Brain pericyte (primary cell): ENCODE data around the gene ANKFN1.

ENCODE experiments used
- DNase-seq: peaks from one replicate; pipeline ENCODE4 v3.0.0-alpha.2; 2012; ENCODE audit warnings: low read depth, low spot score

ANKFN1 gene, protein sequence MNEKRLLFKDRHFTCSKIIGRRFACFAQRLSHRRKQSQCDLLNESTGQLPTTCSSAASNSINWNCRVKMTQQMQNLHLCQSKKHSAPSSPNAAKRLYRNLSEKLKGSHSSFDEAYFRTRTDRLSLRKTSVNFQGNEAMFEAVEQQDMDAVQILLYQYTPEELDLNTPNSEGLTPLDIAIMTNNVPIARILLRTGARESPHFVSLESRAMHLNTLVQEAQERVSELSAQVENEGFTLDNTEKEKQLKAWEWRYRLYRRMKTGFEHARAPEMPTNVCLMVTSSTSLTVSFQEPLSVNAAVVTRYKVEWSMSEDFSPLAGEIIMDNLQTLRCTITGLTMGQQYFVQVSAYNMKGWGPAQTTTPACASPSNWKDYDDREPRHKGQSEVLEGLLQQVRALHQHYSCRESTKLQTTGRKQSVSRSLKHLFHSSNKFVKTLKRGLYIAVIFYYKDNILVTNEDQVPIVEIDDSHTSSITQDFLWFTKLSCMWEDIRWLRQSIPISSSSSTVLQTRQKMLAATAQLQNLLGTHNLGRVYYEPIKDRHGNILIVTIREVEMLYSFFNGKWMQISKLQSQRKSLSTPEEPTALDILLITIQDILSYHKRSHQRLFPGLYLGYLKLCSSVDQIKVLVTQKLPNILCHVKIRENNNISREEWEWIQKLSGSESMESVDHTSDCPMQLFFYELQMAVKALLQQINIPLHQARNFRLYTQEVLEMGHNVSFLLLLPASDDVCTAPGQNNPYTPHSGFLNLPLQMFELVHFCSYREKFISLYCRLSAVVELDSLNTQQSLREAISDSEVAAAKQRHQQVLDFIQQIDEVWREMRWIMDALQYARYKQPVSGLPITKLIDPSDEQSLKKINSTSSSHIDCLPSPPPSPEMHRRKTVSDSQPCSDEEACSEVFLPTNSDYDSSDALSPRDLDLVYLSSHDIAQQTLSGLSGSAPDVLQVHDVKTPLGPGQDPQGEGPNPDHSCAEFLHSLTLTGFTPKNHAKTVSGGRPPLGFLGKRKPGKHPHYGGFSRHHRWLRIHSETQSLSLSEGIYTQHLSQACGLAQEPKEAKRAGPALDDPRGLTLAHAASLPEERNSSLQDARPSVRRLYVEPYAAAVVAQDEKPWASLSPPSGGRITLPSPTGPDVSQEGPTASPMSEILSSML

DNA sequence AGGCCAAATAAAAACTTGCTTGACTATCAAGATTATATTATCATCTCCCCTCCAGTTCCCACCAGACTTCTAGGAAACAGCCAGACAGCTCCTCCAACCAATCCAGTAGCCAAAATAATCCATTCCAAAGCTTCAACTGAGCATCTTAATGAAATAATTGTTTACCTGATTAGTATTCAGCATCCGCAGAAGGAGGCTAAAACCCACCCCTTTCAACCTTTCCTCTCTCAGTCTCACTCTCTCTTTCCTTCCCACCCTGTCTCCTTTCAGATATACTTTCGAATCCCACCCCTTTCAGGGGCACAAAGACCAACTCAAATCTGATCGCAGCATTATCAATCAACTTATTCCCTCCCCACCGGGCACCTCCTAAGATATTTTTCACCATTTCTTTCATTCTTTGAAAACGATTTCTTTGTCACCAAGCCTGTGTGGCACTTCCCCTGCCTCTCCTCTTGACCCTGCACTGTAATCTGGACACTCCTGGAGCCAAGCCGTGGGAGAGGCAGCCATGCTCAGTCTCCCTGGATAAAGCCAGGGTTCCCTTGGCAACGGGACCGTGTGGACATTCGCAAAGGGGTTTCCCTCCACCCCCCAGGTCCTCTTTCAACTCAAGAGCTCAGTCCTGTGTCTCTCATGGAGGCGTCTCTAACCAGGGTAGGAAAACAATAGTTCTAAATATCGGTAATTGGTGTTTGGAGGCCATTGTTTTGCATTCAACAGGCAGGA lies at the start of gene ANKFN1:
TSS of gene ANKFN1 (plus strand) at position 602 of the 729 bp plus-strand sequence. CDS start 59,193 bp downstream, outside the sequence.
- no peak for DNase-seq

DNA sequence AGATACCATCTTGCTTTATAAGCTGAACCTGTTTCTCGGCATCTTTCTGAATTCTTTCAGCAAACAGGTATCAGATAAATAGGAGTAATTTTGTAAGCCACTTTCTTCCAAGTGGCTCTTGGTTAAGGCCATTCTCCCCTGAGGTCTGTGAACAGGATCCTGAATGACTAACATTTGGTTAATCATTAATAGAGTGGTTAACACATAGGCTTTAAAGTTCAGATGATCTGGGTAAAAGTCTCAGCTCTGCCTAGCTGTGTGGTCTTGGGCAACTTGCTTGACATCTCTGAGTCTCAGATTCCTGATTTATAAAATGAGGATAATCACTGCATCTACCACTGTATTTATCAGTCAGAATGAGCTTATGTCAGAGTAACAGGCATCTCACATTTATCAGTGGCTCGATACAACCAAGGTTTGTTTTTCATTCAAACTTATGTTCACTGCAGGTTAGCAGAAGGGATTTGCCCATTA lies 44.4 kb upstream of the ANKFN1 start:
- no peak for DNase-seq

DNA sequence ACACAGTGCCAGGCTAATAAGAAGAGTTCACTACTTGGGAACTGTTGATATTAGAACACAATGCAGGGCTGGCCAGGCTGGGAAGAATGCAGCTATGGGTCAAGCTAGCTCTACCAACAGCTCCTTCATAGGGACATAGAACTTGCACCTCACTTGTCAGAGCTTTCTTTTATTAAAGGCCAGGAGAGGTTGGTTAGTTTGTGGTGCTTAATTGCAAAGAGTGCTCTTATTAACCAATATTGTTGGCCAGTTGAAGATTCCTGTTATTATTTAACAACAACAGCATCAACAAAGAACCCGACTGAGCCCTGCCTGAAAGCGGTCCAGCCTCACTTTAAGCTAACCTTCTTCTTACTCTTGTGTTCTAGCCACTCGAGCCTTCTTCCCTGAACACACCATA lies 43.4 kb upstream of the ANKFN1 start:
- no peak for DNase-seq

DNA sequence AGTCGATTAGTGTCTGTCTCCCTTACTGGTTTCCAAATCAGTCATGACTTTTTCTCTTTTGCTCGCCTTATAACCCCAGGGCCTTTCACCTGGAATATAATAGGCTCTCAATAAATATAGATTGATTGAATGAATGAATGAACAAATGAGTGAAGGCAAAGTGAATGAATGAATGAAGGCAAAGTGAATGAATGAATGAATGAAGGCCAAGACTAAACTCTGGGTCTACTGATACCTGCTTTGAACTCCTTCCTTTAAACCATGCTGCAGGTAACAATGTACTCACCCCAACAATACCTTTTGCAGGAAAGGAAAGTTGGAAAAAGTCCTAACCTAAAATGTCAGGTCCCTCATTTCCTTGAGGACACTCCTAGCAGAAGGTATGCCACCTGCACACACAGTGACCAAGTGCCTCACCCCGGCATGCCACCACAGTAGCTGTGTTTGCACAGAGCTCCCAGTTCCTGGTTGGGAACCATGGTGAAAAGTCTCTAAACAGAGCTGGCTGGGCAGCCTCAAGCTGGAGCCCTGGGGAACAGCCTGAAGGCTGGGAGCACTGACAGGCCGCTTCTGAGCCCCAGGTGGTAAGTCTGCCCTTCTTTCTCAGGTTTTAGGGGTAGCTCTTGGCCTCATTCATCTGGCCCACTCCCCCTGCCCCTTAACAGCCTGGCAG lies 42.7 kb upstream of the ANKFN1 start:
- no peak for DNase-seq

DNA sequence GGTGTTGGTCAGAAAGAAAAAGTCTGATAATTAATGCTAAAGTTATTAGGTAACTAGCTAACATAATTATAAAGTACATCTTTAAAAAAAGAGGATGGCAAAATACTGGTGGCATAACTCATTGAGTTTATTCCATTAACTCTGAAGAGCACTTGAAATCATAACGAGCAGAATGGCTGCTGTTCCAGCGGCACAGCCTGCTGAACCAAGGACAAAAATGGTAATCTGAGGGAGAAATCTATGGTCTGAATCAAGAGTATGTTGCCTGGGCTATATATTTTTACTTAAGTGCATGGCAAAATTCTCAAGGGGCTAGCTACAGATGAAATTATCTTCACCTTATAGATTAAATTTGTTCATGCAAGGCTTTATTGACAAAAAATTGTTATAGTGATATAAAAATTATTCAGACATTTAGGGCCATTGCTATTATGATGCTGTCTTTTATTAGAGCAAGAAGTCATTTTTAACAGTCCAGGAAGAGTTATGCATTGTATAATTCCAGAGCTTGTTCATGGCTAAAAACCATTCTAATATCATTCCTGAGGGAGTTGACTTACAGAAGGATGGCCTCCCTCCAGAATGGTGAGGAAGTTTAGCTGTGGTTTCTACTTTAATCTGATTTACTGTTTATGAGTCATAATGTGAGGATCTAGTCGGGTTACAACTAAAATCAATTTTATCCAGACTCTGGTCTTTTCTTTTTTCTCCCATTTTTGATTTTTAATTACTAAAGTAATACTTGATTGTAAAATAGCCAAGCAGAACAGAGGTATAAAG lies 41.4 kb upstream of the ANKFN1 start:
- DNase-seq = no peak

DNA sequence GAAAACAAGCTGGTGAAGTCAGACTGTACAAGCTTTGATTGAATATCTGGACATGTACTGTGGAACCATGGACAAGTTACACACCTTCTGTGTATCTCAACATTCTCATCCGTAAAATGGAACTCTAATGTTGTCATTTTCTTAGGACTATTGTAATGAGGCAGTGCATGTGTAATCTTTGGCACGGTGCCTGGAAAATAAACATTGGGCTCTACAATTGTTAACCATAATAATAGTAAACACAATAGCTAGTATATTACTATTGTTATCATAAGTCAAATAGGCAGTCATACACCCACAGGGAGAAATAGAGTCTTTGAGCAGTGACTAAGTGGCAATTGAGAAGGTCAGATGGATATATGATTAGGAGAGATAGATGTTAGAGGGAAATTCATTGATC lies 39.8 kb upstream of the ANKFN1 start:
- no peak for DNase-seq

DNA sequence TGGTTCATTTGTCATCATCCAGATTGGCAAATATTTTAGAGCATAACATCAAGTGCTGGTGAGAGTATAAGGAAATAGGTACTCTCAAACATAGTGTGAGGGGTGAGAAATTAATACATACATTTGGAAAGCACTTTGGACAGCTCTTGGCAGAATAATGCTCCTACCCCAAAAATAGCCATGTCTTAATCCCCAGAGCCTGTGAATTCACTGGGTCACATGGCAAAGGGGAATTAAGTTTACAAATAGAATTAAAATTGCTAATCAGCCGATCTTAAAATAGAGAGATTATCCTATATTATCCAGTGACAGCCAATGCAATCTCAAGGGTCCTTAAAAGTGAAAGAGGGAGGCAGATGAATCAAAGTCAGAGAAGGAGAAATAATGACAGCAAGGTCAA lies 38.8 kb upstream of the ANKFN1 start:
- no peak for DNase-seq

DNA sequence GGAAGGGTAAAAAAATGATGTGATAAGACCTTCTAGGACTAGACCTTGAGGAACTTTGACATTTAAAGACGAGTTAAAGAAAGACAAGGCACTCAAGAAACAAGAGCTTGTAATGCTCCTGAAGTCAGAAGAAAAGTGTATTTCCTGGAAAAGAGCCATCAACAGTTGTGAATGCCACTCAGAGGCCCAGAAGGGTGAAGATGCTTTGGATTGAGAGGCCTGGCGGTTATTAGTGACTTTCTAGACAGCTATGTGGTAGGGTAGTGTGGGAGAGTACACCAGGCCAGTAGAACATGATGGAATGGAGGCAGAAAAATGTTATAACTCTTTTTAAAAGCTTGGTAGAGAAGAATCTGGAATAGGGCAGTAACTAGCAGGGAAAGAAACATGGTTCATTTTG lies 34.1 kb upstream of the ANKFN1 start:
- DNase-seq = no peak

DNA sequence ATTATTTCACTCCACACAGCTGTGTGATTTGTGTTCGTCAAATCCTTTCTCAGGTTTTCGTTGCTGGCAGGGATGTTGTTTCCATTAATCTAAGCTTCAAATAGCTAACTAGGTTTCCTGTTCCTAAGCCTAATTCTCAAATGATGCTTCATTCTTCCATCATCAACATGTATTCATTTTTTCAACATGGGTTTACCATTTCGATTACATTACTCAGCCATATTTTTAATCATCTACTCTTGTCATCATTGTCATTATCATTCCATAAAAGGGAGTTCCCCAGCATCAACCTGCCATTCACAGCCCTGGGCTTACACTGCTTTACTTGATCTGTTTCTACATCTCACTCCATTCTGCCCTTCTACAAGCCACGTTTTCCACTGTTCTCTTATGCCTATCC lies 33.3 kb upstream of the ANKFN1 start:
- DNase-seq = no peak

DNA sequence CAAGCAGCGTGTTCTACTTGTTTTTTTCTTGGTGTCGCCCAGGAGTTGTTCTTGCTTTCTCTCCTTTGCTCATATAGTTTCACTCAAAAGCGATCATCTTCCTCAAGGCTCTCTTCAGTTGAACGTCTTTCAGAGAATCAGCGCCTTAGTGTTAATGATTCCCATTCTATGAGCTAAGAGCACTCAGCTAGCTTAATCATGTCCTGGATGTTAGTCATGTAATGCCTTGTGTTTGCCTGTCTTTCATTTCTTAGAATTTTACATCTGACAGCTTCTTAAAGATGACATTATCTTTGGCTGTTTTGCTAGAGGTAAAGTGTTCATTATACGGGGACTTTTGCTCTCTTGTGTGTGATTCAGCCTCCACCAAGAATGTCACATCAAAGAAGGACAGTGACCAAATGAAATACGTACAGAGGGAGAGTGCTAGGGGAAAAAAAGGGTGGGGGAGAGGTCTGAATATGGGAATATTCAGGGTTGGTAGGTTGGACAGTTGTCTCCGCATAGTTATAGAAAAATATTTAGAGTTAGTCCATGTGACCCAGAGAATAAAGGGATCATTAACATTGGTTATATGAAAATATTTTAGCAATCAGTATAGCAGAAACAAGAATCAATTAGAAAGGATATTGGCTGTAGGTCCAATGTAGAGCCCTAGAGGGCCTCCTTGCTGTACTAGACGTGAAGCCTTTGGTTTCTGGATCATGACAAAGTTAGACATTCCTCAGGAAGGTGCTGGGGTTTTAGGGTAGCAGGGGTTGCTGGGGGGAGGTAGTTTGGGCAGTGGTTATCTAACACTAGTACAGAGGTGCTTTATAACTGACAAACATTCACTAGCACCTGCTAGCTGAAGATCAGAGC lies 31.9 kb upstream of the ANKFN1 start:
- no peak for DNase-seq

DNA sequence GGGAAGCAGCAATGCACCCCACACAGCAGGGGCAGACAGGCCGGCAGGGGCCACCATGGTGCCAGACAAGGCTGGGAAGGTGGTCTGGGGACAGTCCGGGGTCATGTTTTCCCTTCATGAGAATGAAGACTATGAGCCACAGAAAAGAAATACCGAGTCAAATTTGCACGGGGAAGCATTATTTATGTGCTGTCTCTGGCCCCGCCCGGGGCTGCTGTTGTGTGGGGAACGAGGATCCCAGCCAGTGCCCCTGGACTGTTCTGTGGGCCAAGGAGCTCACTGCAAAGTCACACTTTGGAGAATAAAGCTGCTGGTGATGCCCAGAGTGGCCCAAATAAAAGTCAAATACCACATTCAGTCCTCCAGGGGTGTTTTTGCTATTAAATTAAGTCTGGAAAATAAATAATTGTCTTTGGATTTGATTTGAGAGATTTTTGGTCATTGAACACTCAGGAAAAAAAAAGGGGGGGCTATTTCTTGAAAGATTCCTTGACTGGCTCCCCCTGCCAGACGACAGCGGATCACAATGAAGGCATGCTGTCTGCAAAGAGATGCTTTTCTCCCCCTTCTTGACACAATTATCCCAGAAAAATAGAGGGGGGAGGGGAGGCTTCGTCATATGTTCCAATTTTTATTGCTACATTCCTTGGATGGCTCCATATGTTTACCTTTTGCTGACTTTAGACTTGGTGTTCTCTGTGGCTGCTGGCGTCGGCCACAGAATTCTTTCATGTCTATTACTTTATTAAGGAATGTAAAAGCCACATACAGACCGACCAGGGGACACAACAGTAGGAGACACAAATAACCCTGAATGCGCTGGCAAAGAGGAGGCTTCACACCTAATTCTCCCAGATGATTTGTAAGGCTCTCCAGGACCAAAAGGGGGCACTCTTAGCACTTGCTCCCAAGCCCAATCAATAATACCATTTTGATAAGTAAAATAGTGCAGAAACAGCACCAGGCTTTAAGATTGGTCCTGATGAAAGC lies 27.1 kb upstream of the ANKFN1 start:
- DNase-seq = no peak

DNA sequence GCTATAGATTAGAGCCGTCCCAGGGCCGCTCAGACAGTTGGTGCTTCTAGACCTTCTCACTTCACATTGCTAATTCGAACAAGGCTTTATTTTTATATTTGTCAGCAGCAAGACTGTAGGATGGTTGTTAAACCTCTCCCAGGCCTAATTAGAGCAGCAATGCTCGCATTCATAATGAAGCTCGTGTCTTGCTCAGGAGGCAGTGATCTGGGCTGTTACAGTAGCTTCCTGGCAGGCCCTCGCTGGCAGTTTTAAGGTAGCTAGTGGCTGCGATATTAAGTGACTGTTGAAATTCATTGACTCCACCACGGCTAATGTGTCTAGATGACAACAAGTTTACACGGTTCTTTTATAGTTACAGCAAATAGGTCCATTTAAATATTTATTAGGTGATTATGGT lies 23.2 kb upstream of the ANKFN1 start:
- DNase-seq = no peak

DNA sequence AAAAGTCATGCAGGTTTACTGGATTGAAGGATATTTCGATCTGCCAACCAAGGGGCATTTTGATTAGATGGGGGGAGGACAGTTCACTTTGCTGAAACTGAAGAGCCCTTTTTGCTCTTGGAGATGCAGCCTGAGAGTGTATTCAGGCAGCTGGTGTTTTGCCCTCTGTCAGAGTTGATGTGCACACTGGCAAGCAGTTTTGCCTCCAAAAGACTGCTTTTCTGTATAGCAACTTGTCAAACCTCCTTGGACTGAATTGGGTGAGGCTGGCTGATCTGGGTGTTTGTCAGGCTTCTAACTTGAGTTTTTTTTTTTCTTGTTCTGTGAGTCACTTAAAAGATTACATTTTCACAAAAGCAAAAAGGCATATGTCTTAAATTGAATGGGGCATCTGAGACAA lies 22.6 kb upstream of the ANKFN1 start:
- no peak for DNase-seq

DNA sequence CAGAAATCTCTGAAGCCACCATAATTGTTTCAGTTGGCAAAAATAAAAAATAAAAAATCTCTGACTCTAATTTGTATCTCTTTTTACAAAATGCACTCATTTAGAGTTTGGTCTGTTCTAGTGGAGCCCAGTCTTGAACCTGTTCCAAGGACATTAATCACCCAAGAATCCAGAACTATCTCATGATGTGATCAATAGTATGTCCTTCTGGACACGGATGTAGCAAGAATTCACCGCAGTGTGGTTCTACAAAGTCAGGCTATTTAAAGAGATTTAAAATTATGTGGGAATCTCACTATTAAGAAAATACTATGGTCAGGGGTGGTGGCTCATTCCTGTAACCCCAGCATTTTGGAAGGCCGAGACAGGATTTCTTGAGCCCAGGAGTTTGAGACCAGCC lies 21.8 kb upstream of the ANKFN1 start:
- no peak for DNase-seq

DNA sequence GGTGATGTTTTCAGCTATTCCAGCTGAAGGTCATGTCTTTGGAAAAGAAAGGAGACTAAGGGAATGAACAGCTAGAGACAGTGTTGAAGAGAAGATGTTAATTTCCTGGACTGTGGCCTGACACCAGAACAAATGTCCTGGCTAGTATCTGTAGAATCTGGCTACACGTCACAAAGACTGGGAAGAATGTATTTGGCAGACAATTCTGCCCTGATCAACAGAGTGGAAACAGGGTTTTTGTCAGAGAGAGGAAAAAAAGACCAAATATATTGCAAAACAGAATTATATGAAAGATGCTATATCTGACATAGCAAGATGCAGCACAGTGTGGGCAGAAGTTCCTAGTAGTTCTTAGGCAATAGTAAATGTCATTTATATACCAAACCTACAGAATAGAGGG lies 17.0 kb upstream of the ANKFN1 start:
- no peak for DNase-seq

DNA sequence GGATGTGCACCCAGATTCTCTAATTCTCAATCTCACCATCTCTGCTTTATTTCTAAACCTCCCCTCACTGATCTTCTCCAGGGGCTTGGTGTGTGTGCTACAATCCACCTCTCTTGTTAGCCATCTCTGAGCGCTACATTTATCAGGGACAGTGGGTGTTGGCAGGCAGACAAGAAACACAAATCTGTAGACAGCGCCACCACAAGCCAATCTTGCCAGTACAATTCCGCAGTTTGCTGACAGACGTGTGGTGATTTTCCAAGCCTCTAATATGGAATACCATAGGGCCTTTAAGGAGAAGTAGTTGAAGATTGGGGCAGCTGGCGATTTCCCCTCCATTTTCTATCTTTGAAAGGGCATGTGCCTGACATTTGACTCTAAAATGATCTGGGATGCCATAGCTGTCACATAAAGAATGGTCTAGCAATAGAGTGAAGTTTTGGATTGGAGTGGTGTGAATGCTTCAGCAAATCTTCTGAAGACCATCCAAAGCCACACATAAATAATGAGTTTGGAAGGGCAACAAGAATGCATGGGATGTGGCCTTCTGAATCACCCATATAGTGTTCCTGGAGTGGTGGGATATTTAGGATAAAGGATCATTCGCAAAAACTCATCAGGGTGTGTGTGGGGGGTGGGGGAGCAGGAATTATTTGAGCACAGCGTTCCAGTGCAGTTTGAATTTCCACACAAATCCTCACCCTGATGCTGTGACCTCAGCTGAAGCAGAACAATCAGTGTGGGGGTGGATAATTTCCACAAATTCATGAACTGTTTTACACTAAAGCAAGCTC lies 12.0 kb upstream of the ANKFN1 start:
- DNase-seq = no peak

DNA sequence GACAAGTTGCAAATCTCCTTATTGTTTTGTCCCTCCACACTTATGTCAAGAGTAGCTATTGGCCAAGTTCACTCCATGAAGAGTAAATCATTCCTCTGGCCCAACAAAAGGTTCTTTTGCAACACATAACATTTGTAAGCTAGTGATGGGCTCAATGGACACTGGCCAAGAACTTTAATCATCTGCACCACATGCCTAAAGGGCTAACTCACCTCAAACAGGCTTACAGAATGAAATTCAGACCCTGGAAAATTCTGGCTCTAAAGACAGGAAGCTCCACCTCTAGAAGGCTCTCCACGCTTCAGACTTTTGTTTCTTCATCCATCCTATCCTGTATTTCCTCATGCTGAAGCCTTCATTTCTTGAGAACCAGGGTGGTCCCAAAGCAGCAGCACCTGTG lies 10.9 kb upstream of the ANKFN1 start:
- DNase-seq = no peak
